Epithelial cell of prostate (primary cell): ENCODE data around the gene MRGPRE.
"Not testable (repeated sequence)": the region's sequence is repeated elsewhere in the genome, so short reads cannot be mapped to it uniquely, and the experiment has no call there.

Source experiments
- DNase-seq: peaks from one replicate; pipeline ENCODE4 v3.0.0-alpha.2; 2011; ENCODE audit warnings: low read depth, low spot score
- H3K27ac ChIP-seq: fragments of 450-650 bp; 2 replicates; pipeline ENCODE4 v1.5.1; 2017; ENCODE audit warnings: mild to moderate bottlenecking

The MRGPRE gene

DNA sequence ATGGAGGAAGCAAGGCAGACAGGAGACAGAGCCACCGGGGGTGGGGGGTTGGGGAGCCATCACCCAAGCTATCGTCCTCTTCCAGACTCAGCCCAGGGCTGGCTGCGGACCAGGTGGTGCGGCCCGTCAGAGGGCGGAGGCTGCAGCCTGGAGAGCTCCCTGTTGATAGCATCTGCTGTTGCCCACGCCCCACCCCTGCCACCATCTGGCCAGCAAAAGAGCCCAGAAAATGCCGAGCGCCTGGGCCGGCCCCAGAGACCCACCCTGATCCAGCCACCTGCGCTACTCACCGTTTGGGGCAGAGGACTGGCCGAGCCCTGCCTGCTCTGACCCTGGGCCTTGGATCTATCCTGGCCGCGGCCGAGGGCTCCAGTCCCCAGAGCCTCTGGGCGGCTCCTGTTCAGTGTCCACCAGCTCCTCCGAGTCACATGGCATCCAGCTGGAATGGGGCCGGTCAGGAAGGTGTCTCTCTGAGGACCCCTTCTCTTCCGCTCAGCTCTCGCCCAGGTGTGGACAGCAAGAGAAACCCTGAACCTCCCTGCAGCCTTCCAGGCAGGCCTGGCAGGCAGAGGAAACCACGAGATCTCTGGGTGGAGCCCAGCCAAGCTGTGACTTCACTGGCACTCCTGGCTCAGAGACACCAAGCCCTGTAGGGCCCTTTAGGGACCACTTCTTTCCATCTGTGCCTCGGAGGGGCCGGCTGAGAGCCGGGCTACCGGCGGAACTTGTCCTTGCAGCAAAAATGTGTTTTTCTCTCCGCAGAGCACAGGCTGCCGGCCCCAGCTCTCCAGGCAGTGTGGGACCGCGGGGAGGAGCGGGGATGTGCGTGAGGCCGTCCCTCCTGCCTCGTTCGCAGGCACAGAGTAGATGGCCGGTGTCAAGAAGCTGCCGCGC, at the start of gene MRGPRE:
Gene MRGPRE, minus strand, starts transcription at position 567 of the 894 bp plus-strand sequence. CDS start 3,618 bp downstream, outside the sequence.
- no peak for DNase-seq
- H3K27ac ChIP-seq = no peak within 1 kb of the TSS

DNA sequence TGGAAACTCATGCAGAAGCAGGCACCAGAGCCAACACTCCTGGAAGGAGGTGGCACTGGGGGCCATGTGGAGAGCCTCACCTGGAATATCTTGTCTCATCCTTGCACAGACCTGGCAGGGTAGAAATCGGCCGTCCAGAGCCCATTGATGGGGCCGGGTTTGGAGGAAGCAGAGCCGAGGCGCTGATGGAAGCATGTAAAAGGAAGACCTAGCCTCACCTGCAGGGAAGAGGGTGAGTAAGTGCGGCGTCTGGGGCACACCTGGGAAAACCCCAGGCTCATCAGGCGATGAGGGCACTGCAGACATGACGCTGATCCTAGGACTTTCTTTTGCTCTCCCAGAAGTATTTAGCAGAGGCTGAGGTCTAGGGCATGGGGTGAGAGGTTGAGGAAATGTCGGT, 48.9 kb upstream of the MRGPRE start:
- not testable (repeated sequence) for DNase-seq, H3K27ac ChIP-seq

- DNase-seq, H3K27ac ChIP-seq: not testable (repeated sequence)
Measured at GRCh38 chr11:3280662-3281061, 48.4 kb upstream of the MRGPRE start.

- DNase-seq = not testable (repeated sequence)
Measured at GRCh38 chr11:3278922-3279321, 46.7 kb upstream of the MRGPRE start.

DNA sequence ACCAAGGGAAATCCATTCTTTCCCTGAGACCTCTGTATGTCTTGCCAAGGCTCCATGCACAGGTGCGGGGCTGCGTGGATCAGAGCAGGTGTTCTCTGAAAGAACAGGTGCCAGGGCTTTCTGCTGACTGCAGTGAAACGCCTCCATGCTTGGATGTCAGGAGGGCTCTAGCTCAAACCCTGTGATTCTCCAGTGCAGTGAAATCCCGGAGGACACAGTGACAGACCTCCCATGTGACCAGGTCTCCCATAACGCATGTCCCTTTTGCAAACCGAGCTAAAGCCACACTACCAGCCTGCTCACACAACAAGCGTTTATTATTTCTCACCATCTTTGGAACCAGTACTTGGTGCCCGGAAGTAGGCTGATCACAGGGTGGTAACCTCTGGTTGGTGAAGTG, 41.4 kb upstream of the MRGPRE start:
- DNase-seq = not testable (repeated sequence)

More at GRCh38 chr11:3278922-3279321, 46.7 kb upstream of the MRGPRE start:
- H3K27ac ChIP-seq = not testable (repeated sequence)

GRCh38 chr11:3262548-3262947, 30.3 kb upstream of the MRGPRE start:
- not testable (repeated sequence) for H3K27ac ChIP-seq, DNase-seq

More for the DNA sequence above, 41.4 kb upstream of the MRGPRE start:
- not testable (repeated sequence) for H3K27ac ChIP-seq

- DNase-seq, H3K27ac ChIP-seq: not testable (repeated sequence)
Measured at GRCh38 chr11:3261831-3262230, 29.6 kb upstream of the MRGPRE start.

DNA sequence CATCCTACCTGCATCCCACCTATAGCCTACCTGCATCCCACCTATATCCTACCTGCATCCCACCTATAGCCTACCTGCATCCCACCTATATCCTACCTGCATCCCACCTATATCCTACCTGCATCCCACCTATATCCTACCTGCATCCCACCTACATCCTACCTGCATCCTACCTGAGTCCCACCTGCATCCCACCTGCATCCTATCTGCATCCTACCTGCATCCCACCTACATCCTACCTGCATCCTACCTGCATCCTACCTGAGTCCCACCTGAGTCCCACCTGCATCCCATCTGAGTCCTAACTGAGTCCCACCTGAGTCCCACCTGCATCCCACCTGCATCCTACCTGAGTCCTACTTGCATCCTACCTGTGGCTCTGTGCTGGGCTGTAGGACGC, 25.3 kb upstream of the MRGPRE start:
- DNase-seq, H3K27ac ChIP-seq: not testable (repeated sequence)

DNA sequence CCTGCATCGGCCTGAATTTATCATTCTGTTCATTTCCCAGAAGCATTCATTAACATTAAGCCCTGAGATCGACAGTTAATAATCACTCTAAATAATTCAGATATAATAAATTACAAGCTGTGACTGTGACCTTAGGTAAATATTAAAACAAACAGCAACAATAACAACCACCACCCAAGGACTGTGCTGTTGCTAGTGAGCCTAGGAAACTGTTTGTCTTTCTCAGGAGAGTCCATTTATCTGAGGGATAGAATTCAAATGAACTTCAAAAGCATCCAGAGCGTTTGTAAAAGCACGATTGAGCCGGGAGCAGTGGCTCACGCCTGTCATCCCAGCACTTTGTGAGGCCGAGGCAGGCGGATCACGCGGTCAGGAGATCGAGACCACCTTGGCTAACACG, 23.0 kb upstream of the MRGPRE start:
- not testable (repeated sequence) for DNase-seq, H3K27ac ChIP-seq

DNA sequence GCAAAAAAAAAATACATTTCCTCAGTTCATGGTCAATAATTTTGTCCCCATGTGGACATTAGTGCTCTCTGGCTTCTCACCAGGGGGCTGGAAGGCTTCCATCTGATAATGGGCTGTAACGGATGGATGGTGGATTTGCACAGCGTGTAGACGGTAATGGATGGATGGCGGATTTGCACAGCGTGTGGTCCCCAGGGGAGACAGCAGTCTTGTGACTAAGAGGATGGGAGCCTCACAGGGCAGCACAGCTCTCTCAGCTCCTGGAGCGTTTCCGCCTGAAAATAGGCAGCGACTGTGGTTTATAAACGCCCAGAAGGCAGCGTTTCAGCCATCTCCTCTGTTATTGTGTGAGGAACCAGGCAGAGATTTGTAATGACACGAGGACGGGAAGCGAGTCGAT, 22.6 kb upstream of the MRGPRE start:
- not testable (repeated sequence) for H3K27ac ChIP-seq, DNase-seq

DNA sequence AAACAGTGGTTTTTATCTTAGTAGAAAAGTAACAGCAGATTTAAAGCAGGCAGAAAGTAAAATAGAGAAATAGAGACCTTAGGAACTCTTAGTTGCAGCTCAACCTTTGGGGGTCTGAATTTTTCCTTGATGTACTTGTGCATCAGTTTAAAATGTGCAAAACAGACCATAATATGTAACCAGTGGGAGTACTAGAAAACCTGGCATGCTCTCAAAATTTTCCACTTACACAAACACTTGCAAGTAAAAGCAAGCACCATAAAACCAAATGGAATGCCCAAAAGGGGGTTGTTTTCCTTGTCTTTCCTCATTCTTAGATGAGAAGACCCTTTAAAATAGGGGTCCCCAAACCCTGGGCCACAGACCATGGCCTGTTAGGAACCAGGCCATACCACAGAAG, 12.9 kb upstream of the MRGPRE start:
- no peak overlapping the region for H3K27ac ChIP-seq
- DNase-seq = no peak

- H3K27ac ChIP-seq = no peak overlapping the region
- DNase-seq = no peak
Measured at GRCh38 chr11:3243880-3244279, 11.7 kb upstream of the MRGPRE start.

GRCh38 chr11:3237119-3237518, 4.9 kb upstream of the MRGPRE start:
- H3K27ac ChIP-seq = no peak overlapping the region
- no peak for DNase-seq

GRCh38 chr11:3234846-3235245, 2.6 kb upstream of the MRGPRE start:
- H3K27ac ChIP-seq = no peak overlapping the region
- DNase-seq = no peak

DNA sequence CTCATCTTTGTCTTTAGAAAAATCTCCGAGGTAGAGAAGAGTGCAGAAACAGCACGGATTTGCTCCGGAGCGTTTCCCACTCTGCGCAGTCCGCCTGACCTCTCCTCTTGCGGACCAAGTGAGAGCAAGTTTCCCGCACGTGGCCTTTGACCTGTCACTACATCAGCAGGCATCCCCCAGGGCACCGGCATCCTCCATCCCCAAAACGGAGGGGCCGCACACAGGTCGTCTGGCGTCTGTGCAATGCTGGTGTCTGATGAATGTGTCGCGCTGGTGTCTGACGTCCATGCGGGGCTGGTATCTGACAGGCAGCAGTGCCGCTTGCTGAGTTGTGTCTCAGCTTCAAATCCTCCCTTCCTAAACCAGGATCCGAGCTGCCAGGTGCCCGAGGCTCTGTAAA, 739 bp upstream of the MRGPRE start:
- no peak overlapping the region for H3K27ac ChIP-seq
- DNase-seq = no peak

DNA sequence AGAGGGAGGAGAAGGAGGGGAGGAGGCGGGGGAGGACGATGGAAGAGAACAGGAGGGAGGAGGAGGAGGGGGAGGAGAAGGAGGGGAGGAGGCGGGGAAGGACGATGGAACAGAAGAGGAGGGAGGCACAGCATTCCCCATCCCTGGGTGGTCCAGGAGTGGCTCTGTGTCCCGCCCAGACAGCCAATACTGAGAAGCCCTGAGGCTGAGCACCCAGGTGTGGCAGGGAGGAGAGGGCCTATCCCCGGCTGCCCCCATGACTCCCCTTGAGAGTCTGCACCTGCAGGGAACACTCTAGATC, 717 bp downstream of the MRGPRE start:
- no peak for DNase-seq

GRCh38 chr11:3230636-3231549, 1.3 kb downstream of the MRGPRE start:
- DNase-seq = no peak
- no peak overlapping the region for H3K27ac ChIP-seq

More for the DNA sequence above, 717 bp downstream of the MRGPRE start:
- H3K27ac ChIP-seq = no peak overlapping the region

DNA sequence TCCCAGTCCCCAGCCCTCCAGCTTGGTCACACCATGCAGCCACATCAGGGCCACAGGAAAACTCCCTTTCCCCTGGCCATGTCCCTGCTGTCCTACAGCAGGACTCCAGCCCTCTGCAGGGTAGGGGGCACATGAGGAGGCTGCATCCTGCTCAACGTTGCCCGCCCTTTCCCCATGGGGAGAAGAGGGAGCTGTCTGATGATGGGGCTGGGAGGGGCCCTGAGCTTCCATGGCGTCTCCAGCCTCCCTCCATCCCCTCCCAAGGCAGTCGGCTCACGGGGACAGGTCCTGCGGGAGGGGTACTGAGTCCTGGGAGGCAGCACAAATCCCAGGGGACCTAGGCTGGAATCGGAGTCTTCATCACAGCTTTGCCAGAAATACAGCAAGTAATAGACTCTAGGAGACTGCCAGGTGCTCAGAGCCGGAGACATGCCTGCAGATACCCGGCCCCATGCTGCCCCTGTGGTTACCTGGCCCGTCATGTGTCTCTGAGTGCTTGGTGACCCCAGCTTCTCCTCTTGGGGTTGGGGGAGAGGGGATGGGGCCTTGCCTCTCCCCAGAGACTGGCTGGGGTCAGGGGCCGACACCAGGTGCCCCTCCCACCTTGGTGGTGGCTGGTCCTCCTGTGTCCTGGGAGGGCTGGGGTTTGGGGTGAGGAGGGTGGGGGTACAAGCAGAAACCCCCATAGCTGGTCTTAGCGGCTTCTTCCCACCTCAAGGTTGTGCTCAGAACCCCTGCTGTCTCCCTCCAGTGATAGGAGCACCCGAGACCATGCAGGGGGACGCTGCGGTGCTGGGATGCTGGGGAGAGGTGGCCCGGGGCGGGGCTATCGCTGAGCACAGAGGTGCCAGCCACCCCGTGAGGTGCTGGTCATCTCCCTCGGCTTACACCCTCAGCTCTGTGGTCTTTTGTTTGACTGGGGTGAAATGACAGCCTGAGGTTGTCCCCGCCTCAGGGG, 2.3 kb downstream of the MRGPRE start:
- H3K27ac ChIP-seq = no peak overlapping the region
- DNase-seq = no peak

GRCh38 chr11:3228445-3228829, 3.8 kb downstream of the MRGPRE start:
- no peak for DNase-seq
- H3K27ac ChIP-seq = no peak overlapping the region
